ENCODE measurements around the gene MAPKBP1.

DNA sequence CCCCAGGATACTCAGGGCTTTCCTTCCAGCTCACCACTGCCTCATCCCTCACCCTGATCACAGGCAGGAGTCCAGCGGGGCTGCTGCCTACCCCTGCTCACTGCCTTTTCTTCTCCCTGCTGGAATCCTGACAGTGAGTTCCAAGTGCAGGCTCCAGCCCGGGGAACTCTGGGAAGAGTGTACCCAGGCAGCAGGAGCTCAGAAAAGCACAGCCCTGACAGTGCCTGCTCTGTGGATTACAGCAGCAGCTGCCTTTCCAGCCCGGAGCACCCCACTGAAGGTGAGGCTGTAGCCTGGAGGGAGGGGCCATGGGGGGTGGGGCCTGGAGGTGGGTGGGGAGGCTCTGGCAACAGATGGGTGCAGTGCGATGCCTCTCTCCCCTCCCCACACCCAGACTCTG is 47.5 kb downstream of the MAPKBP1 start:
- TF ChIP-seq, protein P1, sequence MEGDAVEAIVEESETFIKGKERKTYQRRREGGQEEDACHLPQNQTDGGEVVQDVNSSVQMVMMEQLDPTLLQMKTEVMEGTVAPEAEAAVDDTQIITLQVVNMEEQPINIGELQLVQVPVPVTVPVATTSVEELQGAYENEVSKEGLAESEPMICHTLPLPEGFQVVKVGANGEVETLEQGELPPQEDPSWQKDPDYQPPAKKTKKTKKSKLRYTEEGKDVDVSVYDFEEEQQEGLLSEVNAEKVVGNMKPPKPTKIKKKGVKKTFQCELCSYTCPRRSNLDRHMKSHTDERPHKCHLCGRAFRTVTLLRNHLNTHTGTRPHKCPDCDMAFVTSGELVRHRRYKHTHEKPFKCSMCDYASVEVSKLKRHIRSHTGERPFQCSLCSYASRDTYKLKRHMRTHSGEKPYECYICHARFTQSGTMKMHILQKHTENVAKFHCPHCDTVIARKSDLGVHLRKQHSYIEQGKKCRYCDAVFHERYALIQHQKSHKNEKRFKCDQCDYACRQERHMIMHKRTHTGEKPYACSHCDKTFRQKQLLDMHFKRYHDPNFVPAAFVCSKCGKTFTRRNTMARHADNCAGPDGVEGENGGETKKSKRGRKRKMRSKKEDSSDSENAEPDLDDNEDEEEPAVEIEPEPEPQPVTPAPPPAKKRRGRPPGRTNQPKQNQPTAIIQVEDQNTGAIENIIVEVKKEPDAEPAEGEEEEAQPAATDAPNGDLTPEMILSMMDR (IDR thresholded peaks at IDR 0.05; ENCODE audit: low read length): no peak
- no peak for TF ChIP-seq EZH2phosphoT487 (IDR thresholded peaks at IDR 0.05; ENCODE audit: low read length)

Measured in MM.1S (cell line).